Suprapubic skin (tissue), 4 donors: Measurements from ENCODE around the gene SLCO6A1. TPM values are rescaled to one million over a fixed set of nuclear protein-coding genes. Genes with fewer than 3 reads are reported as not detected.

Experiments
- DNase-seq, 2 donors: peaks; one replicate each; pipeline ENCODE4 v3.0.0-alpha.2; 2019; ENCODE audit warnings: low spot score in 2 of 2
- H3K27ac ChIP-seq: fragments of 200-600 bp; sonication (generic); one replicate; pipeline ENCODE4 v1.5.1; 2019
- H3K27me3 ChIP-seq: fragments of 200-600 bp; sonication (generic); one replicate; pipeline ENCODE4 v1.5.1; 2019
- H3K36me3 ChIP-seq: fragments of 200-600 bp; sonication (generic); one replicate; pipeline ENCODE4 v1.5.1; 2019
- H3K4me1 ChIP-seq: fragments of 200-600 bp; sonication (generic); one replicate; pipeline ENCODE4 v1.5.1; 2019
- H3K4me3 ChIP-seq: fragments of 200-600 bp; sonication (generic); one replicate; pipeline ENCODE4 v1.5.1; 2019; ENCODE audit warnings: mild to moderate bottlenecking
- H3K9me3 ChIP-seq: fragments of 200-600 bp; sonication (generic); one replicate; pipeline ENCODE4 v1.5.1; 2019
- CTCF ChIP-seq, 2 donors: fragments of 200-600 bp in 1 of 2; fragments of 450-650 bp in 1 of 2; sonication (generic) in 1 of 2; IDR thresholded peaks; one replicate each; pipeline ENCODE4 v1.5.1; 2016 to 2019; ENCODE audit warnings: antibody characterized with exemption in 2 of 2, mild to moderate bottlenecking in 1 of 2, moderate library complexity in 1 of 2
- EP300 ChIP-seq: sonication (generic); formaldehyde crosslinking; IDR thresholded peaks from one replicate; pipeline ENCODE4 v1.6.1; 2017; ENCODE audit warnings: antibody characterized with exemption
- POLR2A ChIP-seq, 2 donors: fragments of 450-650 bp; IDR thresholded peaks; one replicate each; pipeline ENCODE4 v1.6.1; 2017; ENCODE audit warnings: antibody characterized with exemption in 2 of 2, mild to moderate bottlenecking in 2 of 2, moderate library complexity in 2 of 2
- POLR2AphosphoS5 ChIP-seq, 3 donors: sonication (generic); formaldehyde crosslinking; IDR thresholded peaks; one replicate each; pipeline ENCODE4 v1.6.1; 2017; ENCODE audit warnings: antibody characterized with exemption in 3 of 3
- WGBS: methylation state at CpG from one replicate; pipeline ENCODE4 v1.1.5; 2018; 5-methylcytosine and 5-hydroxymethylcytosine counted together
- total RNA-seq, 4 donors: library from RNA; depleted of rRNA; stranded (reverse); fragments of >200 nt; gene quantifications; one replicate each; pipeline ENCODE4 v1.1.0, GENCODE V29; 2016

The SLCO6A1 gene
- total RNA-seq, 4 donors from 2014 or later = not detected

GRCh38 chr5:102531506-102531905, 32.7 kb upstream of the SLCO6A1 start:
- DNase-seq = no peak
- Histone ChIP-seq H3K9me3 (no peaks in the 10 kb centered on the region), H3K36me3 (no peaks in the 10 kb centered on the region), H3K4me1 (no peaks in the 10 kb centered on the region), H3K27ac (no peak overlapping the region), H3K27me3 (no peaks in the 10 kb centered on the region), H3K4me3 (no peak overlapping the region)
- WGBS = 85% methylated on average over 1 of the region's 1 CpG
- TF ChIP-seq CTCF (IDR thresholded peaks at IDR 0.05) = no peak
- TF ChIP-seq EP300 = no peak
- no peak for TF ChIP-seq POLR2AphosphoS5 (IDR thresholded peaks at IDR 0.05)
- TF ChIP-seq POLR2A (IDR thresholded peaks at IDR 0.05) = no peak

- no peak overlapping the region for H3K27ac ChIP-seq
- no peak overlapping the region for H3K4me3 ChIP-seq
- 79% methylated on average over 4 of the region's 4 CpGs for WGBS
- no peaks in the 10 kb centered on the region for H3K27me3 ChIP-seq
- TF ChIP-seq POLR2A (IDR thresholded peaks at IDR 0.05) (no peak), POLR2AphosphoS5 (IDR thresholded peaks at IDR 0.05) (no peak), EP300 (no peak), CTCF (IDR thresholded peaks at IDR 0.05) (no peak)
- H3K4me1 ChIP-seq = no peaks in the 10 kb centered on the region
- DNase-seq = no peak
- no peaks in the 10 kb centered on the region for H3K9me3 ChIP-seq
- H3K36me3 ChIP-seq = no peaks in the 10 kb centered on the region
Observed at GRCh38 chr5:102529447-102529846, 30.6 kb upstream of the SLCO6A1 start.

GRCh38 chr5:102529031-102529430, 30.2 kb upstream of the SLCO6A1 start:
- Histone ChIP-seq H3K4me3 (no peak overlapping the region), H3K27ac (no peak overlapping the region), H3K9me3 (no peaks in the 10 kb centered on the region), H3K4me1 (no peaks in the 10 kb centered on the region), H3K36me3 (no peaks in the 10 kb centered on the region), H3K27me3 (no peaks in the 10 kb centered on the region)
- TF ChIP-seq EP300 (no peak), CTCF (IDR thresholded peaks at IDR 0.05) (no peak)
- no peak for DNase-seq

- TF ChIP-seq CTCF (IDR thresholded peaks at IDR 0.05) (no peak), POLR2A (IDR thresholded peaks at IDR 0.05) (no peak), POLR2AphosphoS5 (IDR thresholded peaks at IDR 0.05) (no peak), EP300 (no peak)
- Histone ChIP-seq H3K36me3 (no peaks in the 10 kb centered on the region), H3K9me3 (no peaks in the 10 kb centered on the region), H3K27ac (no peak overlapping the region), H3K27me3 (no peaks in the 10 kb centered on the region), H3K4me1 (no peaks in the 10 kb centered on the region), H3K4me3 (no peak overlapping the region)
- DNase-seq = no peak
Observed at GRCh38 chr5:102528600-102528999, 29.8 kb upstream of the SLCO6A1 start.

GRCh38 chr5:102527547-102527946, 28.7 kb upstream of the SLCO6A1 start:
- H3K9me3 ChIP-seq = no peaks in the 10 kb centered on the region
- H3K4me1 ChIP-seq = no peaks in the 10 kb centered on the region
- H3K36me3 ChIP-seq = no peaks in the 10 kb centered on the region
- H3K27me3 ChIP-seq = no peaks in the 10 kb centered on the region
- TF ChIP-seq EP300 (no peak), POLR2AphosphoS5 (IDR thresholded peaks at IDR 0.05) (no peak), CTCF (IDR thresholded peaks at IDR 0.05) (no peak), POLR2A (IDR thresholded peaks at IDR 0.05) (no peak)
- H3K27ac ChIP-seq = no peak overlapping the region
- no peak for DNase-seq
- no peak overlapping the region for H3K4me3 ChIP-seq
- 31% methylated on average over 1 of the region's 1 CpG for WGBS
